Psoas muscle (tissue), 8 donors: Measurements from ENCODE around the gene CPNE7. TPM values are rescaled to one million over a fixed set of nuclear protein-coding genes. Genes with fewer than 3 reads are reported as not detected.

Experiments
- ATAC-seq, 4 donors: fragments of 200-7000 bp; cut with Tn5 transposase; one replicate each; pipeline ENCODE4 v1.9.1; 2020; ENCODE audit warnings: moderate library complexity in 3 of 4, mild to moderate bottlenecking in 2 of 4
- DNase-seq, 2 donors: peaks; one replicate each; pipeline ENCODE4 v3.0.0-alpha.2; 2020
- H3K27ac ChIP-seq: fragments of 200-600 bp; one replicate; pipeline ENCODE4 v1.8.0; 2022
- H3K27me3 ChIP-seq, 3 donors: fragments of 200-600 bp in 1 of 3; one replicate each; pipeline versions ENCODE4 v1.6.1 to v1.8.0; 2013 to 2022; ENCODE audit warnings: low read length in 2 of 3, mild to moderate bottlenecking in 2 of 3, moderate library complexity in 1 of 3; ENCODE audit not compliant: insufficient read depth in 3 of 3
- H3K36me3 ChIP-seq, 2 donors: fragments of 200-600 bp in 1 of 2; one replicate each; pipeline versions ENCODE4 v1.6.1 to v1.8.0; 2013 to 2022; ENCODE audit warnings: low read depth in 1 of 2, mild to moderate bottlenecking in 1 of 2, moderate library complexity in 1 of 2; ENCODE audit not compliant: insufficient read depth in 1 of 2
- H3K4me1 ChIP-seq: fragments of 200-600 bp; one replicate; pipeline ENCODE4 v1.8.0; 2022
- H3K4me3 ChIP-seq: fragments of 200-600 bp; one replicate; pipeline ENCODE4 v1.8.0; 2022; ENCODE audit warnings: mild to moderate bottlenecking
- H3K9me3 ChIP-seq: fragments of 200-600 bp; one replicate; pipeline ENCODE4 v1.8.0; 2022
- CTCF ChIP-seq: fragments of 200-600 bp; IDR thresholded peaks from one replicate; pipeline ENCODE4 v1.8.0; 2022; ENCODE audit warnings: antibody characterized with exemption
- WGBS, 3 donors: extraction: QIAGEN DNeasy Blood & Tissue Kit; methylation state at CpG; one replicate each; pipeline versions ENCODE4 v1.1.6 to v1.1.7; 2013; 5-methylcytosine and 5-hydroxymethylcytosine counted together
- intact Hi-C, 2 donors: fragments of 100-400 bp; cut with DNase I; formaldehyde crosslinking; loops; one replicate each; pipeline versions ENCODE4 v1.11.0 to v1.14.2; 2022
- polyA plus RNA-seq, 3 donors: library from polyadenylated mRNA; stranded (reverse); fragments of 200-250 nt; gene quantifications; one replicate each; pipeline ENCODE4 v1.2.3, GENCODE V29; 2013
- total RNA-seq, 4 donors: library from RNA; stranded (reverse); fragmentation: NEBNext Ultra II Directional in 2 of 4; extraction: Animal tissue kit (Norgen Biotek cat#: 25700) in 2 of 4; gene quantifications; one replicate each; pipeline versions ENCODE4 v1.2.1 to v1.2.4, GENCODE V29; 2021 to 2023
- donor health status: healthy with polysubstance abuse.
- donor health status: DM: no; HTN: no; CAD: no; lungs with moderate emphysema.
- donor health status: Bipolar disorder and iron deficiency.
- donor health status: healthy.
- donor health status: DM: yes; HTN: yes; CAD: no.
- donor health status: DM: no; HTN: no; CAD: no.
- donor health status: DM: no; HTN: no; CAD: no.
- donor health status: DM: yes; HTN: yes; CAD: no.

Gene CPNE7
- total and polyA plus RNA-seq, 7 donors: 0.08 to 0.21 TPM; not detected in 5

- DNase-seq (no peak), ATAC-seq (no peak)
- WGBS, 3 donors: 37 to 52% (median 48%) methylated on average over 15 to 16 of the region's 16 CpGs
- no peak overlapping the region for H3K4me3 ChIP-seq
- H3K36me3 ChIP-seq: no peaks in the 10 kb centered on the region
- no peaks in the 10 kb centered on the region for H3K4me1 ChIP-seq
- H3K27ac ChIP-seq: no peak overlapping the region
- intact Hi-C loops: no loop called here
- H3K9me3 ChIP-seq: no peaks in the 10 kb centered on the region
- TF ChIP-seq CTCF: no peak
- H3K27me3 ChIP-seq: peaks cover 0 to 41% (median 7%) of the 10 kb centered on the region in 3 donors
These were observed 42.8 kb downstream of the CPNE7 start for GRCh38 chr16:89618109-89618998.

GRCh38 chr16:89619840-89620239 lies 44.3 kb downstream of the CPNE7 start:
- Histone ChIP-seq H3K36me3 (no peaks in the 10 kb centered on the region), H3K9me3 (no peaks in the 10 kb centered on the region), H3K4me3 (no peak overlapping the region), H3K4me1 (no peaks in the 10 kb centered on the region), H3K27me3 (peaks cover 0 to 54% (median 7%) of the 10 kb centered on the region in 3 donors), H3K27ac (no peak overlapping the region)
- TF ChIP-seq CTCF: no peak
- ATAC-seq (no peak), DNase-seq (no peak)
- WGBS, 3 donors: 27 to 38% (median 29%) methylated on average over 12 of the region's 12 CpGs
- intact Hi-C loops: no loop called here

GRCh38 chr16:89620406-89620841 lies 44.9 kb downstream of the CPNE7 start:
- Histone ChIP-seq H3K4me1 (no peaks in the 10 kb centered on the region), H3K36me3 (no peaks in the 10 kb centered on the region), H3K27me3 (peaks cover 0 to 48% (median 7%) of the 10 kb centered on the region in 3 donors), H3K4me3 (no peak overlapping the region), H3K9me3 (no peaks in the 10 kb centered on the region), H3K27ac (no peak overlapping the region)
- DNase-seq (no peak), ATAC-seq (no peak)
- 50 to 59% (median 51%) methylated on average over 16 of the region's 16 CpGs for WGBS, 3 donors
- TF ChIP-seq CTCF: no peak
- intact Hi-C loops: no loop called here

- Histone ChIP-seq H3K27me3 (peaks cover 0 to 55% (median 7%) of the 10 kb centered on the region in 3 donors), H3K9me3 (no peaks in the 10 kb centered on the region), H3K36me3 (no peaks in the 10 kb centered on the region), H3K4me1 (no peaks in the 10 kb centered on the region), H3K4me3 (no peak overlapping the region), H3K27ac (no peak overlapping the region)
- DNase-seq (no peak), ATAC-seq (no peak)
- intact Hi-C loops: no loop called here
- WGBS, 3 donors: 71 to 75% (median 75%) methylated on average over 15 to 18 of the region's 18 CpGs
- TF ChIP-seq CTCF: no peak
These were observed 45.7 kb downstream of the CPNE7 start for GRCh38 chr16:89621136-89621697.
